8988T (cell line): ENCODE data around the gene GBP2.
"Not testable (repeated sequence)": the region's sequence is repeated elsewhere in the genome, so short reads cannot be mapped to it uniquely, and the experiment has no call there.

Experiments used
- DNase-seq: peaks from one replicate; pipeline ENCODE4 v3.0.0; 2011

Gene GBP2, protein sequence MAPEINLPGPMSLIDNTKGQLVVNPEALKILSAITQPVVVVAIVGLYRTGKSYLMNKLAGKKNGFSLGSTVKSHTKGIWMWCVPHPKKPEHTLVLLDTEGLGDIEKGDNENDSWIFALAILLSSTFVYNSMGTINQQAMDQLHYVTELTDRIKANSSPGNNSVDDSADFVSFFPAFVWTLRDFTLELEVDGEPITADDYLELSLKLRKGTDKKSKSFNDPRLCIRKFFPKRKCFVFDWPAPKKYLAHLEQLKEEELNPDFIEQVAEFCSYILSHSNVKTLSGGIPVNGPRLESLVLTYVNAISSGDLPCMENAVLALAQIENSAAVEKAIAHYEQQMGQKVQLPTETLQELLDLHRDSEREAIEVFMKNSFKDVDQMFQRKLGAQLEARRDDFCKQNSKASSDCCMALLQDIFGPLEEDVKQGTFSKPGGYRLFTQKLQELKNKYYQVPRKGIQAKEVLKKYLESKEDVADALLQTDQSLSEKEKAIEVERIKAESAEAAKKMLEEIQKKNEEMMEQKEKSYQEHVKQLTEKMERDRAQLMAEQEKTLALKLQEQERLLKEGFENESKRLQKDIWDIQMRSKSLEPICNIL

GRCh38 chr1:89125913-89126580, at the start of gene GBP2:
TSS of gene GBP2 (minus strand) at chr1:89126114. CDS start at chr1:89121966, 4,148 bp downstream.
- no peak for DNase-seq

DNA sequence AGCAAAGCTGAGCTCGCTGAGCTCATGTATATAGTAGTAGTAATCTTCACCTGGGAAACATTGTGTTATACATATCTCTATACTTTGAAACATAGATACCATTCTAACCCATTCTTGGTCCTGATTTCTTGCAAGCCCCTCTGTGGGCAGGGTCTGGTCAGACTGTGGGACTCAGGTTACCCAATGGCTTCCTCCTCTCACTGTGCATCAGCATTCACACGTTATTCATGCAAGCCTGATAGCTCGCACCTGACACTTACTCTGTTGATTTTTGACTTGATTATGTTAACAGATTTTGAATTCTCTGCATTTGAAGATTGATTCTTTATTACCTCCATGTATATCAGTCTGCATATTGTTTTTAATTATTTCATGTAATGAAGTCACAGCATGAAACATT, 48.6 kb upstream of the GBP2 start:
- no peak for DNase-seq

- DNase-seq = no peak
These were observed 46.7 kb upstream of the GBP2 start for GRCh38 chr1:89172468-89173143.

DNA sequence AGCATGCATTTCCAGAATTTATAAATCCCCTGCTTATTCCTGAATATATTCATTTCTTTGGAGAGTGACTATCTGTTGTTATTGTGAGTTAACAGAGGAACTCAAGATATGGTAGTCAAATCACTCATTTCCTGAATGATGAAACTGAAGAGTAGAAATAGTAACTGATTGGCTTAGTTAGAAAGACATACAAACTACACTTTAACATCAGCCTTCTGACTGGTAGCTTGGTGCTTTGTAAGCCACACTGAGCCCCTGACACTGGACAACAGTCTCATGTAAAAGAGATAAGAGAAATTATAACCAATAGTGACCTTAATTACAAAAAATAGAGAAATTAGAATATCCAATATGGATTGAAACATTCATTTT, 45.1 kb upstream of the GBP2 start:
- DNase-seq = no peak

- no peak for DNase-seq
These were observed 44.5 kb upstream of the GBP2 start for GRCh38 chr1:89170170-89171066.

GRCh38 chr1:89169166-89169565, 43.3 kb upstream of the GBP2 start:
- no peak for DNase-seq

DNA sequence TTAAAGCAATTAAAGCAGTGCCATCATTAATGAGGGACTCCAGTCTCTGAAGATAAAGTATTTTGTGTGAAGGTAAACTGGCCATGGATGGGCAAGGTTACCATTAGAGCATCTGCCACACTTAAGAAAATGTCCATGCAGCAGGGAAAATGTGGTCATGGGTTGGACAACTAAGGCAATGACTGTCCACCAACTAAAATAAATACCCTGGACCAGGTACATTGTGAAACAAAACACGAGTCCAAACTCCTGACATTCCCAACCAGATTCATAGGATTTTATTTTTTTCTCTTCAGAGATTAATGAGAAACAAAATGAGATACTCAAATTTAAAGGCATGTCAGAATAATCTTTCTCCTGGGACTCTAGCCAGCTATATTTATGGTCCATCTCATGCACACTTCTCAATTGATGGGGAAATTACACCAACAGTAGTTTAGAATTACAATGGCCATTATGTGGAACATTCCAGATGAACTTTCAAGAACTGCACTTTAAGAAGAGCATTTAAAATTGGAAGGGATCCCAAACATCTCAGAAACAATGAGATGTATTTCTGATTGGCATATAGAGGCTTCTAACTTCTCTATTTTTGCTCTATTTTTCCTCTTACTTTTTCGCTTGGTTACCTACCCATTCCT, 41.8 kb upstream of the GBP2 start:
- DNase-seq = no peak

- no peak for DNase-seq
These were observed 40.8 kb upstream of the GBP2 start for GRCh38 chr1:89166705-89167104.

DNA sequence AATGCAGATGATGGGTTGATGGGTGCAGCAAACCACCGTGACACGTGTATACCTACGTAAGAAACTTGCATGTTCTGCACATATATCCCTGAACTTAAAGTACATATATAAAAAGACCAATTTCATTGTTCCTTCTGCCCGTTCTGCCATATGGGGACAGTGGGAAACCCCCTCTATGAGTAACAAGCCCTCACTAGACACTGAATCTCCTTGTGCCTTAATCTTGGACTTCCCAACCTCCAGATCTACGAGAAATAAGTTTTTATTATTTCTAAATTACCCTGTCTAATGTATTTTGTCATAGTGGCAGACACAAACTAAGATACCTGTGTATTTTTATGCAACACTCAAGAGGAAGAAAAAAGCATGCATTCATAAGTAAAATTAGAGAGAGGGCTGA, 39.9 kb upstream of the GBP2 start:
- no peak for DNase-seq

GRCh38 chr1:89151047-89151446, 25.1 kb upstream of the GBP2 start:
- DNase-seq = no peak

- no peak for DNase-seq
These were observed 24.1 kb upstream of the GBP2 start for GRCh38 chr1:89149976-89150375.

DNA sequence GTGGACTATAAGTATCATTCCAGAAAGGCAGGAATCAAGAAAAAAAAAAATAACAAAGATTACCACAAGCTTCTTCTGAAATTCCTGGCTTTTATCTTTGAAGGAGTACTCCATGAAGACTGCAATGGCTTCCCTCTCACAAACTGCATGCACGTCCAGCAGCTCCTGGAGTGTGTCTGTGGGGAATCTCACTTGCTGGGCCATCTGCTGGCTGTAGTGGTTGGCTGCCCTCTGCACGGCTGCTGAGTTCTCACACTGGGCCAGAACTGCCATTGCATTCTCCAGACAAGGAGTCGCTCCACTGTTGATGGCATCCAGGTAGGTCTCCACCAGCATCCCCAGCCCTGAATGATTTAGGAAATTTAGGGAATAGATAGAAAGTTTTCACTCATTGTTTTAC, 23.3 kb upstream of the GBP2 start:
- no peak for DNase-seq

- no peak for DNase-seq
These were observed 22.1 kb upstream of the GBP2 start for GRCh38 chr1:89147678-89148658.

GRCh38 chr1:89146721-89147120, 20.8 kb upstream of the GBP2 start:
- DNase-seq = no peak

- no peak for DNase-seq
These were observed 17.6 kb upstream of the GBP2 start for GRCh38 chr1:89143484-89143883.

GRCh38 chr1:89142160-89142559, 16.2 kb upstream of the GBP2 start:
- DNase-seq = no peak

- no peak for DNase-seq
These were observed 7.8 kb upstream of the GBP2 start for GRCh38 chr1:89133747-89134146.

DNA sequence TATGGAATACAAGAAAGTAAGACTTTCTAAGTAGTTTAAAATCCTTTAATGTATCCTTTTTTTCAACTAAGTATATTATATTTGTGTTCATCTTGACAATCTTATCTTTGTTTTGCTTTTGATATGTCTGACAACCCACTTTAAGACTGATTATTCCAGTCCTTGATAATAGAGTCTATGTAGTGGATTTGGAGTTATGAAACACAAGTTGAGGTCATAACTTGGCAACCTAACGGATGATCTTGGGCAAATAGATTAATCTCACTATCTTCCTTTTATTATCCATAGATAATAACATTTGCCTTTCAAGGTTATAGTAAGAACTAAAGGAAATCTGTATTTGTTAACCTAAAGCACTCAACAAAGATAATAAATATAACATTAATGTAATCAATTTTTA, 4.8 kb upstream of the GBP2 start:
- DNase-seq = no peak

- DNase-seq = no peak
These were observed 4.0 kb upstream of the GBP2 start for GRCh38 chr1:89129911-89130310.

GRCh38 chr1:89128003-89128458, 2.1 kb upstream of the GBP2 start:
- DNase-seq = not testable (repeated sequence)
